ENCODE results near the gene SPATA20. TPM values are rescaled to one million over a fixed set of nuclear protein-coding genes. Genes with fewer than 3 reads are reported as not detected.

Gene SPATA20
- total and polyA plus RNA-seq, 2 of the 13 experiments (the other 11 are each of a cell fraction or from before 2014, with no cell fraction given): 36.1 to 64.8 TPM

GRCh38 chr17:50557630-50558029, 10.7 kb downstream of the SPATA20 start:
- no TSS peak for BruUV-seq (replicated peaks)
- 89% methylated on average over 4 of the region's 4 CpGs for WGBS (ENCODE audit: low lambda C conversion rate)
- POLR2A ChIA-PET: interaction anchor here (1.0 kb wide), 1 partner anchor 15 kb away, joined by 3 read pairs; no protein-coding TSS in a partner anchor
- Histone ChIP-seq H3K4me3 (replicated peaks in 1 of 3; ENCODE audit: insufficient read depth in 1 of 3, low read depth in 2 of 3, low read length in 3 of 3) (no peak overlapping the region), H3K4me1 (ENCODE audit: insufficient read depth, low read length) (peaks cover 9% of the 10 kb centered on the region), H3K4me2 (ENCODE audit: low read depth, low read length) (no peak overlapping the region), H4K20me1 (ENCODE audit: insufficient read depth, low read length) (peaks cover under 1% of the 10 kb centered on the region; the same call in 1 of the 2 replicates), H3K9me3 (ENCODE audit: low read length) (no peaks in the 10 kb centered on the region), H3K36me3 (replicated peaks in 1 of 2; ENCODE audit: control insufficient read depth in 1 of 2, insufficient read depth in 2 of 2, low read length in 2 of 2) (no peaks in the 10 kb centered on the region; a peak in 1 of 5 replicates), H3K9ac (ENCODE audit: insufficient read depth, low read depth, low read length) (no peak overlapping the region), H3K79me2 (ENCODE audit: insufficient read depth, low read length) (no peaks in the 10 kb centered on the region), H3K27me3 (ENCODE audit: control insufficient read depth in 1 of 2, insufficient read depth in 2 of 2, low read length in 2 of 2) (peaks cover 11 to 17% of the 10 kb centered on the region in 2 experiments), H3K27ac (ENCODE audit: extremely low read length, insufficient read depth, low read length) (no peak overlapping the region), H2AFZ (ENCODE audit: low read length) (no peak overlapping the region)
- intact Hi-C loops (cut with micrococcal nuclease; ENCODE audit: unreplicated experiment): no loop called here
- DNase-seq (ENCODE audit: low spot score) (no peak), FAIRE-seq (no peak), ATAC-seq (no peak)
- in situ Hi-C loops (cut with HindIII; ENCODE audit: extremely low pct_ligation_motif_present, low pct_unique_long_range_greater_than_20kb): no loop called here
- CTCF ChIA-PET (ENCODE audit: low intra/inter-chr PET ratio, low total read pairs): no interaction called here
- TF ChIP-seq, protein P1, sequence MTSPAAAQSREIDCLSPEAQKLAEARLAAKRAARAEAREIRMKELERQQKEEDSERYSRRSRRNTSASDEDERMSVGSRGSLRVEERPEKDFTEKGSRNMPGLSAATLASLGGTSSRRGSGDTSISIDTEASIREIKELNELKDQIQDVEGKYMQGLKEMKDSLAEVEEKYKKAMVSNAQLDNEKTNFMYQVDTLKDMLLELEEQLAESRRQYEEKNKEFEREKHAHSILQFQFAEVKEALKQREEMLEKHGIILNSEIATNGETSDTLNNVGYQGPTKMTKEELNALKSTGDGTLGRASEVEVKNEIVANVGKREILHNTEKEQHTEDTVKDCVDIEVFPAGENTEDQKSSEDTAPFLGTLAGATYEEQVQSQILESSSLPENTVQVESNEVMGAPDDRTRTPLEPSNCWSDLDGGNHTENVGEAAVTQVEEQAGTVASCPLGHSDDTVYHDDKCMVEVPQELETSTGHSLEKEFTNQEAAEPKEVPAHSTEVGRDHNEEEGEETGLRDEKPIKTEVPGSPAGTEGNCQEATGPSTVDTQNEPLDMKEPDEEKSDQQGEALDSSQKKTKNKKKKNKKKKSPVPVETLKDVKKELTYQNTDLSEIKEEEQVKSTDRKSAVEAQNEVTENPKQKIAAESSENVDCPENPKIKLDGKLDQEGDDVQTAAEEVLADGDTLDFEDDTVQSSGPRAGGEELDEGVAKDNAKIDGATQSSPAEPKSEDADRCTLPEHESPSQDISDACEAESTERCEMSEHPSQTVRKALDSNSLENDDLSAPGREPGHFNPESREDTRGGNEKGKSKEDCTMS (CRISPR knock-in tag; conservative IDR thresholded peaks at IDR 0.05): no peak
- TF ChIP-seq SRY (CRISPR knock-in tag; IDR thresholded peaks at IDR 0.05) (no peak), NBN (conservative IDR thresholded peaks at IDR 0.05) (no peak), DPF2 (CRISPR knock-in tag; IDR thresholded peaks at IDR 0.05; ENCODE audit: borderline replicate concordance, low read depth) (no peak), ARNT (IDR thresholded peaks at IDR 0.05) (no peak), ZFYVE20 (CRISPR knock-in tag; IDR thresholded peaks at IDR 0.05; ENCODE audit: borderline replicate concordance, low read depth) (no peak), ZFP1 (CRISPR knock-in tag; IDR thresholded peaks at IDR 0.05) (no peak), ZNF549 (CRISPR knock-in tag; IDR thresholded peaks at IDR 0.05) (no peak), ZBTB26 (CRISPR knock-in tag; IDR thresholded peaks at IDR 0.05; ENCODE audit: borderline replicate concordance) (no peak), ZNF530 (CRISPR knock-in tag; IDR thresholded peaks at IDR 0.05; ENCODE audit: low read depth) (no peak), NR2F6 (IDR thresholded peaks at IDR 0.05) (no peak), NR2F6 (CRISPR knock-in tag; IDR thresholded peaks at IDR 0.05) (no peak), CEBPB (IDR thresholded peaks at IDR 0.05; ENCODE audit: borderline replicate concordance, low read depth, low read length) (no peak)
- TF ChIP-seq, protein P2, sequence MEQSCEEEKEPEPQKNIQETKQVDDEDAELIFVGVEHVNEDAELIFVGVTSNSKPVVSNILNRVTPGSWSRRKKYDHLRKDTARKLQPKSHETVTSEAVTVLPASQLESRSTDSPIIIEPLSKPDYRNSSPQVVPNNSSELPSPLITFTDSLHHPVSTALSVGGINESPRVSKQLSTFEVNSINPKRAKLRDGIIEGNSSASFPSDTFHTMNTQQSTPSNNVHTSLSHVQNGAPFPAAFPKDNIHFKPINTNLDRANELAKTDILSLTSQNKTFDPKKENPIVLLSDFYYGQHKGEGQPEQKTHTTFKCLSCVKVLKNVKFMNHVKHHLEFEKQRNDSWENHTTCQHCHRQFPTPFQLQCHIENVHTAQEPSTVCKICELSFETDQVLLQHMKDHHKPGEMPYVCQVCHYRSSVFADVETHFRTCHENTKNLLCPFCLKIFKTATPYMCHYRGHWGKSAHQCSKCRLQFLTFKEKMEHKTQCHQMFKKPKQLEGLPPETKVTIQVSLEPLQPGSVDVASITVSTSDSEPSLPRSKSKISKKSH (CRISPR knock-in tag; IDR thresholded peaks at IDR 0.05; ENCODE audit: borderline replicate concordance): no peak

Measured in HepG2 (cell line).